HG02798 (cell line): ENCODE results near the gene FAM20A.

Source experiments
- ATAC-seq: cut with Tn5 transposase; IDR thresholded peaks from one replicate; pipeline ENCODE4 v1.9.1; 2021; ENCODE audit warnings: mild to moderate bottlenecking; ENCODE audit not compliant: unreplicated experiment, poor library complexity

The FAM20A gene

DNA sequence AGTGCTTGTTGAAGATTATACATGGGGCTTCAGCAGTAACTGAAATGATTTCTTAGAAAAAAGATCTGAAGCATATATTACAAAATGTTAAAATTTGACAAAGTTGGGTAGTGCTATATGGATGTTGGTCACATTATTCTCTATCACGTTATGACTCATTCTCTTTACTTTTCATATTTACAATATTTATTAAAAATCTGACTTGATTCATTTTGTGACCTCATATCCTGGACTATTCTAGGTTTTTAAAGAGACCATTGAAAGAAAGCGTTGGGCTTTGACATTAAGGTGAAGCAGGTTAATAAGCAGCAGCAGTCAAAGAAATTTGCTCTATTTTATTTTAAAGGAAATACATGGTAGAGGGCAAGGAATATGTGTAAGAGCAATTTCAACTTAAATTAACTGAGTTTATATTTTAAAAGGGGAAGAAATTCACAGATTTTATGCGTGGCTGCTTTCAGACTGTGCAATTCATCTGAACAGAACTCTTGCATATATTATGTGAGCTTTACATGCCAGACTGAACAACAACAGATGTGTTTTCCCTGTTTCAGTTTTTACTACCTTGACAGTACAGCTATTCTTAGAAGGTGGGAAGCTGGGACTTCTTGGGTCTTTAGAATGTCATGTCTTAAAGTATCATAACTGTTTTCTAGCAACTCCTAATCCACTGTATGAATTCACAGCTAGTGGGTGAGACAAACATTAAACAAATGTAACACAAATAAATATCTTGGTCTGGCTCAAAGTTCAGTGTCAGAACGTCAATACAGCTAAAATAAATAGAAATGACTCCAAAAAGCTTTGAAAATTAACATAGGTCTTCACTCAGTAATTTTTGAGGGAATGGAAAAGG, 10.4 kb upstream of the FAM20A start:
- no peak for ATAC-seq

- no peak for ATAC-seq
These were observed 9.4 kb upstream of the FAM20A start for GRCh38 chr17:68610554-68610953.

DNA sequence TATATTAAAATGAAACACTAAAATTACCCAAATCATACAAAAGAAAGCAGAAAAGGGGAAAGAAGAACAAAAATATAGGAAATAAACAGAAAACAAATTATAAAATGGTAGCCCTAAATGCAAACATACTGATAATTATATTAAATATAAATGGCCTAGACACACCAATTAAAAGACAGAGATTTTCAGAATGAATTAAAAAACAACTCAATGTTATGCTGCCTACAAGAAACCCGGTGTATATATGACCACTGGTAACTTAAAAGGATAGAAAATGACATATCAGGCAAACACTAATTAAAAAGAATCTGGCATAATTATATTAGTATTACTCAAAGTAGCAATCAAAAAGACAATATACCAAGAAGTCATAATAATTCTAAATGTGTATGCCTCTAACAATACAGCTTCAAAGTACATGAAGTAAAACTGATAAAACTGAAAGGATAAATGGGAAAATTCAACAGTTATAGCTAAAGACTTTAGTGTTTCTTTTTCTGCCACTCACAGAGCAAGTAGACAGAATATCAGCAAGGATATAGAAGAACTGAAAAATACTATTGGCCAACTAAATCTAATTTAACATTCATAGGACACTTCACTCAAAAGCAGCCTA, 7.5 kb upstream of the FAM20A start:
- ATAC-seq = no peak

DNA sequence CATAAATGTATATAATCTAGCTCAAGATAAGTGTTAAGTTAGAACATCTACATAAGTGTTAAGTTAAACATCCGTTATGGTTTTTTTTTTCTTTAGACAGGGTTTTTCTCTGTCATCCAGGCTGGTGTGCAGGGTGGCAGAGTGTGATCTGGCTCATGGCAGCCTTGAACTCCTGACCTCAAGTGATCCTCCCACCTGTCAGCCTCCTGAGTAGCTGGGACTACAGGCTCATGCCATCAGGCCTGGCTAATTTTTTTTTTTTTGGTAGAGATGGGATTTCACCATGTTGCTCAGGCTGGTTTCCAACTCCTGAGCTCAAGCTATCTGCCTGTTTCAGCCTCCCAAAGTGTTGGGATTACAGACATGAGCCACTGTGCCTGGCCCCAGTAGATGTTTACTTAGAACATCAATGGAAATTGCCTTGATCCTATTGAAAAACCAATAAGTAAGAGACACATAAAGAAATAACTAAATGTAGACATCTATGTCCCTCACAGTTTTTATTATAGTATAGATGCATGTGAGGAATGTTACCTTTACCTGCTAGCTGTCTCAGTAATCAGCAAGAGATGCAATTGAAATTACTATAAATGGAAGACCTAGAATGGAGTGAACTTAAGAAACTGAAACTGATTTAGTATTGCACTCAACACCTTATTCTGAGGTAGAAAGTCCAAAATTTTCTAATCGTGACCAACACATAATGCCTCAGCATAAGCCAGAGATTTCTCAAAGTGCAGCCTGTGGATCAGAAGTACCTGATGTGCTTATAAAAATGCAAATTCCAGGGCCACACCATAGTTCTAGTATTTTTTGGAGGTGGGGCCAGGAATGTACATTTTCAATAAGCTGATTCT, 5.5 kb upstream of the FAM20A start:
- ATAC-seq = no peak

DNA sequence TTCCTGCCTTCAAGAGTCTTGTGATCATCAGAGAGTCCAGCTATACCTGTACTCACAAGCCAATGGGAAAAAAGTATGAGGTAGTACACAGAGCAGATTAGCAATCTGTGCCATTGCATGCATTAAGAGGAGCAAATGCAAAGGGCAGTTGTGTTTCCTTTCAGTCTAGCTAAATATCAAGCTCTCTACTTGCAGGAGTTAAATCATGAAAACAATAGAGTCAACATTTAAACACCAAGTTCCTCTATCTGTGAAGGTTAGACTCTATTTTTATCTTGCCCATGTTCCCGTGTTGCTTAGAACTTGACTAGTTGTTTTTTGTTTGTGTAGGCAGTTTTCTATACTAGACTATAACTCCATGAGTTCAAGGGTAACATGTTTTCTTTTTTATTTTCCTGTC, 4.7 kb upstream of the FAM20A start:
- no peak for ATAC-seq

- ATAC-seq = no peak
These were observed 2.5 kb upstream of the FAM20A start for GRCh38 chr17:68603656-68604055.

DNA sequence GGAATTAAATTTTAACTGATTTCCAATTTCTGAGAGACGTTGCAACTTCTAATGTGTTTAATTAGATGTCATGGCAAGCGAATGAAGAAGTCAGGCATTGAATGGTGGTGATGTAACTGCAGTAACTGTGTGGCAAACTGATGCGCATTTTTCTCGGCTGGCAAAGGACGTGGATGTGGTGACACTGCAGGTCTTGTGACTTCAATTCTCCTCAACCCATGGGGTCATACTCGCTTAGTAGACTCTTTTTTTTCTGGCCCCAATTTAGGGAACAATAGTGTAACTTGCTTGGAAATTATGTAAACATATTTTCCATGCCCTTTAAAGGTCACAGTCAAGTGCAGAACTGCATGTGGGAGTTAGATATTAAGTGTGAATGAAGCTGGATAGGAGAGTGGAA, 1.9 kb upstream of the FAM20A start:
- no peak for ATAC-seq

GRCh38 chr17:68602289-68602688, 1.1 kb upstream of the FAM20A start:
- ATAC-seq = no peak

- ATAC-seq = no peak
These were observed 560 bp upstream of the FAM20A start for GRCh38 chr17:68601565-68602288.

DNA sequence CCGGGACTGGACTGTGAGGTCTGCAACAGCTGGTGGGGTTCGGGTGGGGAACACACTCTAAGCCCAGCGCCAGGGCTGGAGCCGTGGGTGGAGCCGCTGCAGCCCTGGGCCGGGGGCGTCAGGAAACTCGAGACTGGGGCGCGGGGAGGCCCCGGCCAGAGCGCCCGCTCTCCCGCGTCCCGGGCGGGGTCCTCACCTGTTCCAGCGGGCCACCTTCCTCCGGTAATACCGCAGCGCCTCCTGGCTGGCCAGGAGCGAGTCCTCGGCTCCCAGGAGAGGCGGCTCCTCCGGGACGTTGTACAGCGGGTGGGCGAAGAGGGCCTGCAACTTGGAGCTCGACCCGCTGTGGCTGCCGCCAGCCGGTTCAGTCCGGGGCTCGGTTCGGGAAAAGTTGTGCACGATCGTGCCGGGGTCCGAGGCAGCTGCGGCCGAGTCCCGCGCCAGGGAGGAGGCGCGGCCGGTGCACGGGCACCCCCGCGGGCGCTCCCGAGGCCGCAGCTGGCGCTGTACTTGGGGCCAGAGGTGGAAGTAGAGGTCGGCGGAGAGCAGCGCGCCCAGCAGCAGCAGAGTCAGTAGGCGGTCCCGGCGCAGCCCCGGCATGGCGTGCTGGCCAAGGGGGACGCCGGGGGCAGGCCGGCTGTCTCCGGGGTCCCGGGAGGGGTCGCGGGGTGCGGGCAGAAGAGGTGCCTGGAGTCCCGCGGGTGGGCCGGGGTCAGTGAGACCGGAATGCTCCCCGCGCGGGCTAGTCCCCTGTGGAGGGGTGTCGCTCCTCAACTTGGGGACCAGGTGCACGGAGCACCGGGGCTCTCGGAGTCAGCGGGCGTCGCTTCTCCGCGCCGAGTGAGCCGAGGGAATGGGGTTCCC, 868 bp downstream of the FAM20A start:
- no peak for ATAC-seq

DNA sequence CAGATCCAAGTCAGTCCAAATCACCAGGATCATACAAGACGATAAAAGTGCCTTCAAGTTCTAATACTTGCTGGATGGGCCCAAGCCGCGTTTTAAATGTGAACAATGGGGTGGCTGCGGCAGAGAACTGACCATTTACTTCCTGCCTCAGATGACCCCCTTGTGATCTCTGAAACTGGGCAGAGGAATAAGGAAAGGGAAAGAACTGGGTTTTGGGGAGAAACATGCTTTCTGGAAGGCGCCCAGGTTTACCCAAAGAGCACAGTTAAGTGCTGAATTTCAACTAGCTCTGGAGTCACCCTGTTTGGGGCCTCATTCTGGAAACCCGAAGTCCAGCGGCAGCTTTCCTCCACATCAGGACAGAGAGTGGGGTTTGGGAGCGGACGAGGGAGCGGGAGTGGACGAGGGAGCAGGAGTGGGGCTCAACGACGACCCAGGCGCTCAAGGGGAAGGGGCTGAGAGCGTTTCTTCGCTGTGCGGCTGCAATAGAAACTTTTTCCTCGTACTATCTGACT, 1.6 kb downstream of the FAM20A start:
- ATAC-seq = no peak

GRCh38 chr17:68599091-68599490, 2.1 kb downstream of the FAM20A start:
- no peak for ATAC-seq

DNA sequence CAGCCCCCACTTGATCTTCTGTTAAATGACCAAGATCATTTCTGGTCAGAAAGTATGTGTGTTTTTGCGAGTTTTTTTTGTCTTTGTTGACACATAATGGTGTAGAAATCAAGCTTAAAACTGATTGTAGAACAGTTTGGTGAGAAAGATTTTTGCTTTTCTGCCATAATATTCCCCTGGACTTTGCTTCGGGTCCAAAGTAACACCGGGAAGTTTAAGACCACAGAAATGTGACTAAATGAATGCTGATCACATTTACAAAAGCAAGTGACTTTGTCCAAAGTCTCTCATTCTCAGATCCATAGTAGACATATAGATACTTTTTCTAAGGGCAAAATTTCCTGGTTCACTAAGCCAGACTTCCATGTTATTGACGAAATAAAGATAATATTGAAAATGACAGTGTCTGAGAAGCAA, 2.6 kb downstream of the FAM20A start:
- ATAC-seq = no peak

DNA sequence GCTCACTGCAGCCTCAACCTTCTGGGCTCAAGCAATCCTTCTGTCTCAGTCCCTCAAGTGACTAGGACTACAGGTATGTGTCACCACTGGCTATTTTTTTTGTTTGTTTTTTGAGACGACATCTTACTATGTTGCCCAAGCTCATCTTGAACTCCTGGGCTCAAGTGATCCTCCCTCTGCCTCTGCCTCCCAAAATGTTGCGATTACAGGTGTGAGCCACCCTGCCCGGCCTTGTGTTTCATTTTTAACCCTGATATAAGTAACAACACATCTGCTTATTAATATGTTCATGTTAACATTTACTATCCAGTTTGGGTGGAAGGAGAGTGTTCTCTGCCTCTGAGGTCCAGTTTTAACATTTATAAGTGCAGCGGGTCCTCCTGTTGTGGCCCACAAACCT, 3.1 kb downstream of the FAM20A start:
- ATAC-seq = no peak

DNA sequence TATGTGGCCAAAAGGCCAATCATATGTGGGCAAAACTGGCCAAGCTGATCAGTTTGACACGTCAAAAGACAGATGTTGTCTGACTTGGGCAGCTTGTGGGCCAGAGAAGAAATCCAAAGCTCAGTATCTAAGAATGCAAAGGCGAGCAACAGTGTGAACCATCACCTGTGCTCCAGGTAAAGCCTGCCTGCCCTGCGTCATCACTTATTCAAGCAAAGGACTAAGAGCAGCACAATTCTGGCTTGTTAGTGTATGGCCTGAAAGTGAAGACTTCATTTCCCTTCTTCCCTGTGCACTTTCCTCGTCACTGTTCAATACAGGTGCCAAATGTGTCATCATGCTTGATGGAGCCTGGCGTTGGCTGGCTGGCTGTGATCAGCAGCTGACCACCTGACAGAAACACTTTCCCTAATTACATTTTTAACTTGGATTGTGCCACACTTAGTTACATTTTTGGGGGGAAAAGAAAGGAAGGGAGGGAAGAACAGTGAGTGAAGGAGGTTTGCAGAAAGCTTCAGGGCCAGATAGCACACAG, 4.7 kb downstream of the FAM20A start:
- ATAC-seq = no peak

- ATAC-seq = no peak
These were observed 5.2 kb downstream of the FAM20A start for GRCh38 chr17:68595986-68596385.

GRCh38 chr17:68595496-68595895, 5.7 kb downstream of the FAM20A start:
- no peak for ATAC-seq

GRCh38 chr17:68594552-68594951, 6.6 kb downstream of the FAM20A start:
- ATAC-seq = no peak
